DND-41 (cell line): ENCODE data around the gene KSR2.

Experiments used
- ATAC-seq: fragments of 200-7000 bp; cut with Tn5 transposase; 3 replicates; pipeline ENCODE4 v1.9.1; 2021; ENCODE audit warnings: low read depth; ENCODE audit not compliant: insufficient read depth
- DNase-seq: peaks from one replicate; pipeline ENCODE4 v3.0.0-alpha.2; 2020
- H2AFZ ChIP-seq: 2 replicates; pipeline ENCODE4 v1.6.0; 2012; ENCODE audit warnings: low read depth, low read length
- H3K27ac ChIP-seq: 2 replicates; pipeline ENCODE4 v1.5.1; 2012; ENCODE audit warnings: low read length, inconsistent platforms
- H3K27me3 ChIP-seq: fragments of 200-600 bp; sonication (generic); 2 replicates; pipeline ENCODE4 v1.6.0; 2012; ENCODE audit warnings: low read length, mild to moderate bottlenecking, inconsistent platforms; ENCODE audit not compliant: insufficient read depth, poor library complexity
- H3K36me3 ChIP-seq: 2 replicates; pipeline ENCODE4 v1.5.1; 2012; ENCODE audit warnings: low read length, inconsistent platforms; ENCODE audit not compliant: insufficient read depth
- H3K4me1 ChIP-seq: 2 replicates; pipeline ENCODE4 v1.5.1; 2012; ENCODE audit warnings: mild to moderate bottlenecking, low read length; ENCODE audit not compliant: insufficient read depth
- H3K4me2 ChIP-seq: 2 replicates; pipeline ENCODE4 v1.6.0; 2012; ENCODE audit warnings: mild to moderate bottlenecking, moderate library complexity, low read length, inconsistent platforms; ENCODE audit not compliant: insufficient read depth
- H3K4me3 ChIP-seq, 2 experiments: fragments of 200-600 bp in 1 of 2; shearing (Covaris generic) in 1 of 2; 2 replicates each; pipeline ENCODE4 v1.5.1; 2012 to 2016; ENCODE audit warnings: inconsistent platforms in 2 of 2, low read length in 2 of 2, mild to moderate bottlenecking in 2 of 2, low read depth in 1 of 2, moderate library complexity in 1 of 2
- H3K79me2 ChIP-seq: 2 replicates; pipeline ENCODE4 v1.6.0; 2012; ENCODE audit warnings: low read length, inconsistent platforms; ENCODE audit not compliant: insufficient read depth
- H3K9ac ChIP-seq: 2 replicates; pipeline ENCODE4 v1.6.0; 2012; ENCODE audit warnings: low read depth, mild to moderate bottlenecking, inconsistent platforms, low read length, moderate library complexity
- H3K9me3 ChIP-seq: 2 replicates; pipeline ENCODE4 v1.5.1; 2012; ENCODE audit warnings: low read length, moderate library complexity, mild to moderate bottlenecking, inconsistent platforms; ENCODE audit not compliant: insufficient read depth, severe bottlenecking
- H4K20me1 ChIP-seq: 2 replicates; pipeline ENCODE4 v1.6.0; 2012; ENCODE audit warnings: low read length; ENCODE audit not compliant: insufficient read depth
- EZH2 ChIP-seq: IDR thresholded peaks from 3 replicates; pipeline ENCODE4 v1.6.1; 2012; ENCODE audit warnings: borderline replicate concordance, low read depth, mild to moderate bottlenecking, moderate library complexity, low read length, inconsistent platforms; ENCODE audit not compliant: severe bottlenecking
- TF ChIP-seq, protein P1 (sequence below): IDR thresholded peaks from 2 replicates; pipeline ENCODE4 v1.5.1; 2012; ENCODE audit warnings: borderline replicate concordance, low read length, moderate library complexity, mild to moderate bottlenecking; ENCODE audit not compliant: poor library complexity, severe bottlenecking; ENCODE audit errors: extremely low read depth

Gene KSR2

DNA sequence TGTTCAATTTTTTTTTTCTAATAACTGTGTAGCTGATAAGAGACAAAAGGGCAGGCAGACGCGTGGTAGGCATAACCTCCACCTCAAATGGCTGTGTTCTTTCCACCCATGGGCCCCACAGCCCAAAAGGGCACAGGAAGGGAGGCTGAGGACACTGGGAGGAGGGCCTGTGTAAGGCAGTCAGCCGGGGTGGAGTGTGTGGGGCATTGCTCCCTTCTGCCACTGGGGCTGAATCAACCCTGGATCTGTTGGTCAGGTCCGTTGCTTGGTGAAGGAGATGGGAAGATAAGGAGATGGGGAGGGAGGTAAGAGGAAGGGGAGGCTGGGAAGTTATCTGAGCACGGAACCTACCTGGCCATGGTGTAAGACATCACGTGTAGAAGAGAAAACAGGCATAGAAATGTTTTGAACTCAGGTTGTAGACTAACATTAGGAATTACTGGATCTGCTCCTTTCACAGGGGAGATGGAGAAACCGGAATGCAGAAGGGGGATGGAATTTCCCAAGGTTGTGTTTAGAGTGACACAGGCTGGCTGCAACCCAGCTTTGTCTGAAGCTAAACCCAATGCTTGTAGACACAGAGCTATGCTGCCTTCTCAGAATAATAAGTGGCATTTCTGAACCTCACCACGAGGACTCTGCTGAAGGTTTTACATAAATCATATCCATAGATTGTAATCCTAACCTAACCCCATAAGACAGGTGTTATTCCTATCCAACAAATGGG, 468.9 kb downstream of the KSR2 start:
- no peaks in the 10 kb centered on the region for H3K9me3 ChIP-seq
- H3K4me3 ChIP-seq, result no peak overlapping the region
- no peaks in the 10 kb centered on the region for H3K79me2 ChIP-seq
- no peak overlapping the region for H3K9ac ChIP-seq
- H3K4me2 ChIP-seq, result no peak overlapping the region
- TF ChIP-seq, protein P1, sequence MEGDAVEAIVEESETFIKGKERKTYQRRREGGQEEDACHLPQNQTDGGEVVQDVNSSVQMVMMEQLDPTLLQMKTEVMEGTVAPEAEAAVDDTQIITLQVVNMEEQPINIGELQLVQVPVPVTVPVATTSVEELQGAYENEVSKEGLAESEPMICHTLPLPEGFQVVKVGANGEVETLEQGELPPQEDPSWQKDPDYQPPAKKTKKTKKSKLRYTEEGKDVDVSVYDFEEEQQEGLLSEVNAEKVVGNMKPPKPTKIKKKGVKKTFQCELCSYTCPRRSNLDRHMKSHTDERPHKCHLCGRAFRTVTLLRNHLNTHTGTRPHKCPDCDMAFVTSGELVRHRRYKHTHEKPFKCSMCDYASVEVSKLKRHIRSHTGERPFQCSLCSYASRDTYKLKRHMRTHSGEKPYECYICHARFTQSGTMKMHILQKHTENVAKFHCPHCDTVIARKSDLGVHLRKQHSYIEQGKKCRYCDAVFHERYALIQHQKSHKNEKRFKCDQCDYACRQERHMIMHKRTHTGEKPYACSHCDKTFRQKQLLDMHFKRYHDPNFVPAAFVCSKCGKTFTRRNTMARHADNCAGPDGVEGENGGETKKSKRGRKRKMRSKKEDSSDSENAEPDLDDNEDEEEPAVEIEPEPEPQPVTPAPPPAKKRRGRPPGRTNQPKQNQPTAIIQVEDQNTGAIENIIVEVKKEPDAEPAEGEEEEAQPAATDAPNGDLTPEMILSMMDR, result no peak
- no peak for TF ChIP-seq EZH2
- no peak overlapping the region for H3K27ac ChIP-seq
- ATAC-seq (no peak), DNase-seq (no peak)
- no peaks in the 10 kb centered on the region for H4K20me1 ChIP-seq
- peaks cover 26% of the 10 kb centered on the region for H3K27me3 ChIP-seq
- no peaks in the 10 kb centered on the region for H3K36me3 ChIP-seq
- no peak overlapping the region for H2AFZ ChIP-seq
- H3K4me1 ChIP-seq, result no peaks in the 10 kb centered on the region

DNA sequence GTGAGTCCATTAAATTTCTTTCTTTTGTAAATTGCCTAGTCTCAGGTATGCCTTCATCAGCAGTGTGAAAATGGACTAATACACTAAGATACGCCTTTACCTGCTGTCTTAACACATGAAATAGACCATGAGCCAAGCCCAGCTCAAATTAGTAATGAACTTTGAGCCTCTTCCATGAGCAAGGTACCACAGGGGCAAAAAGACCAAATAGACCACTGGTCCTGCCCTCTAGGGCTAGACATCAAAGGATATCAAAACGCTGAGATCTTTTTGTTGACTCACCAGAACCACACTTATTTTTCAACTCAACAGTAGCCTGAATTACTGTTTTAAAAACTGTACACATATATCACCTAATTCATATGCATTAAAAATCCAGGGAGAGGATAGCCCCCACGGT, 469.9 kb downstream of the KSR2 start:
- Histone ChIP-seq H3K4me1 (no peaks in the 10 kb centered on the region), H4K20me1 (no peaks in the 10 kb centered on the region), H3K9me3 (no peaks in the 10 kb centered on the region), H3K27ac (no peak overlapping the region), H3K36me3 (no peaks in the 10 kb centered on the region), H3K9ac (no peak overlapping the region), H2AFZ (no peak overlapping the region), H3K4me2 (no peak overlapping the region), H3K79me2 (no peaks in the 10 kb centered on the region), H3K4me3 (no peak overlapping the region), H3K27me3 (peaks cover 32% of the 10 kb centered on the region)
- DNase-seq (no peak), ATAC-seq (no peak)
- TF ChIP-seq EZH2, result no peak
- TF ChIP-seq, protein P1, result no peak

DNA sequence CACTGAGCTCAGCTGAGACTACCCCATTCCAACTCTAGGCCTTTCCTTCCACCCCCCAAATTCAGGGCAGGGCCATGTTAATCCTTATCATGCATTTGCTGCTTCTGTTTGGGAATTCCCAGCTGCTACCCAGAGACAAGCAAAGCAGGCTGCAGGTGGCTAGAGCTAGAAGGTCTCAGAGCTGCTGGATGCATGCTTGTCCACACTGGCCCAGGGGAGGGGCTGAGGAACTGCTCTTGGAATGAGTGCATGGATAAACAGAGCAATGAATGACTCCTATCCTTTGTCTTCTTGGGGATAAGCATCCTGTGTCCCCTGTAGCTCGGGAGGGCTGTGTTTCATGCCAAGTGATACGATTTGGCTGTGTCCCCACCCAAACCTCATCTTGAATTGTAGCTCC, 470.5 kb downstream of the KSR2 start:
- H2AFZ ChIP-seq, result no peak overlapping the region
- H3K4me1 ChIP-seq, result no peaks in the 10 kb centered on the region
- H3K4me2 ChIP-seq, result no peak overlapping the region
- H3K27ac ChIP-seq, result no peak overlapping the region
- H4K20me1 ChIP-seq, result no peaks in the 10 kb centered on the region
- ATAC-seq, result no peak
- H3K79me2 ChIP-seq, result no peaks in the 10 kb centered on the region
- H3K4me3 ChIP-seq, result no peak overlapping the region
- no peak overlapping the region for H3K9ac ChIP-seq
- TF ChIP-seq, protein P1, result no peak
- TF ChIP-seq EZH2, result no peak
- no peaks in the 10 kb centered on the region for H3K9me3 ChIP-seq
- H3K36me3 ChIP-seq, result no peaks in the 10 kb centered on the region
- no peak for DNase-seq
- H3K27me3 ChIP-seq, result peaks cover 29% of the 10 kb centered on the region
